ENCODE data around the gene RUNX2.

GRCh38 chr6:45491874-45492273 is 163.7 kb downstream of the RUNX2 start:
- TF ChIP-seq, protein P1, sequence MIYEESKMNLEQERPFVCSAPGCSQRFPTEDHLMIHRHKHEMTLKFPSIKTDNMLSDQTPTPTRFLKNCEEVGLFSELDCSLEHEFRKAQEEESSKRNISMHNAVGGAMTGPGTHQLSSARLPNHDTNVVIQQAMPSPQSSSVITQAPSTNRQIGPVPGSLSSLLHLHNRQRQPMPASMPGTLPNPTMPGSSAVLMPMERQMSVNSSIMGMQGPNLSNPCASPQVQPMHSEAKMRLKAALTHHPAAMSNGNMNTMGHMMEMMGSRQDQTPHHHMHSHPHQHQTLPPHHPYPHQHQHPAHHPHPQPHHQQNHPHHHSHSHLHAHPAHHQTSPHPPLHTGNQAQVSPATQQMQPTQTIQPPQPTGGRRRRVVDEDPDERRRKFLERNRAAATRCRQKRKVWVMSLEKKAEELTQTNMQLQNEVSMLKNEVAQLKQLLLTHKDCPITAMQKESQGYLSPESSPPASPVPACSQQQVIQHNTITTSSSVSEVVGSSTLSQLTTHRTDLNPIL (CRISPR knock-in tag; IDR thresholded peaks at IDR 0.05; ENCODE audit: low read depth) = no peak
- TF ChIP-seq ZFP30 (CRISPR knock-in tag; IDR thresholded peaks at IDR 0.05) (no peak), POU6F1 (CRISPR knock-in tag; IDR thresholded peaks at IDR 0.05; ENCODE audit: borderline replicate concordance, low read depth) (no peak), ZNF8 (CRISPR knock-in tag; IDR thresholded peaks at IDR 0.05) (no peak), ZFP3 (CRISPR knock-in tag; IDR thresholded peaks at IDR 0.05) (no peak), CSDC2 (CRISPR knock-in tag; IDR thresholded peaks at IDR 0.05) (no peak), PPARA (CRISPR knock-in tag; IDR thresholded peaks at IDR 0.05; ENCODE audit: borderline replicate concordance) (no peak), PATZ1 (CRISPR knock-in tag; IDR thresholded peaks at IDR 0.05; ENCODE audit: borderline replicate concordance) (no peak), ISL1 (CRISPR knock-in tag; IDR thresholded peaks at IDR 0.05) (no peak), RARB (CRISPR knock-in tag; IDR thresholded peaks at IDR 0.05) (no peak)
